Measurements from ENCODE around the gene SSU72. TPM values are rescaled to one million over a fixed set of nuclear protein-coding genes. Genes with fewer than 3 reads are reported as not detected.
"Not testable (repeated sequence)": the region's sequence is repeated elsewhere in the genome, so short reads cannot be mapped to it uniquely, and the experiment has no call there.

The SSU72 gene
- total RNA-seq, 1 experiment from 2014 or later, result 80.6 TPM

- DNase-seq (ENCODE audit: low read depth), result no peak
Measured at GRCh38 chr1:1529321-1529720, 45.3 kb downstream of the SSU72 start.

DNA sequence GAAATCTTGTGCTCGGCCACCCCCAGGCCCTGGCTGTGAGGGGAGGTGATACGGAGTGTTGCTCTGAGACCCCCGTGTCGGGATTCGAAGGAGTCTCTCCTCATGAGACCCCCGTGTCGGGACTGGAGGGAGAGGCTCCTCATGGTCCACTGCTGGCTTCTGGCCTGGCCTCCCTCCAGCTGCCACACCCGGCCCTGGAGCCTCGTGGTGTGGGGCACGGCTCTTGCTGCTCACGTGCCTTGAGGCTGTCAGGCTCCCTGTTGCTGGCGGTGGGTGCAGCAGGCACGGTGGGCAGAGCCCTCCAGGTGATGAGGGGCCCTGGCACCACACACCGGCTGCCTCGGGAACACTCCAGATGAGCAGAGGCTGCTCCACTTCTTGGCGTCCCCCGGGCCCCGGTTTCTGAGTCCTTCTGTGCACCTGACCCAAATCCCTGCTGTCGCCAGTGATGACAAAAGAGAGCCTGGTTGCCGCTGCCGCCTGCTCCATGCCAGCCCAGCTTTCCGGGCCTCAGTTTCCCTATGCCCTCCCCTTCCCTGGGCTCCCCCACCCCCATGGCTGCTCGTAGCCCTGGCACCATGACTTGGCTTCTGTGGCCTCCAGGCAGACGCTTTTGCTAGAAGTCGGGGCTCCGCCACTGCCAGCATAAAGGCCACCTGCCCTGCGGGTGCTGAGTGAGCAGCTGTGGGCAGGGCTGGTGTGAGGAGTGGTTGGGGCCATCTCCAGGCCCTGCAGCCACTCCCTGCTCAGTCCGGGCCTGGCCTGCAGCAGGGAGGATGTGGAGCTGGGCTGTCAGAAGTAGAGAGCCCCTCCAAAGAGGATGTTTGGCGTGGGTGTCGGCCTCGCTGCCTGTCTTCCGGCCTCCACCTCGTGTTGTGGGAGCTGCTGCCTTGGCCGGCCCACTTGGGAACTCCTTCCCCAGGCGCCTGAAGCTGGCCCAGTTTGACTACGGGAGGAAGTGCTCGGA is 46.1 kb downstream of the SSU72 start:
- DNase-seq (ENCODE audit: low read depth), result no peak

DNA sequence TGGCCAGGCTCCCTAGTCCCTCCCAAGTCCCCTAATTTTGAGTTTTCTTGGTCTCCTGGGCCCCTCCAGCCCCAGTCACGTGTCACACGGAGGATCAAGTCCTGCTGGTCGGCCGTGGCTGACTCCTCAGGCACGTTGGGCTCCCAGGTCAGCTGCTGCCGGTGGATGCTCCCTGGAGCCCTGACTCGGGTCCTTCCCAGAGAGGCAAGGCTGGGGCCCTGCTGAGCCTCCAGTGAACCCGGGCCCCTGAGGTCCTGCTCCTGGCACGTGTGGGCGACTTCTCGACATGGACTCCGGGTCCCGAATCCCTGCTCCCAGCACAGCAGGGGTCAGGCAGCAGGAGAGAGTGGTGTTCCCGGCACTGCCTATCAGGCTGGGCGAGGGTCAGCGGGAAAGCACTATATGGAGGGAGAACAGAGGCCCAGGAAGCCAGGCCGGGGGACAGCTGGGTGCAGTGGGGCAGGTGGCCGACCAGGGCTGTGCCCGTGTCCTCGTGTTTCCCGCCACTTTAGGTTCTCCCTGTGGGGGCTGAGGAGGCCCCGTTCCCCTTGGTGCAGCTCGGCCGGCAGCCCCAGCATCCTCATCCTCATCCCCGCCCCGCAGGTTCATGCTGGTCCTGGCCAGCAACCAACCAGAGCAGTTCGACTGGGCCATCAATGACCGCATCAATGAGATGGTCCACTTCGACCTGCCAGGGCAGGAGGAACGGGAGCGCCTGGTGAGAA is 47.4 kb downstream of the SSU72 start:
- no peak for DNase-seq (ENCODE audit: low read depth)

DNA sequence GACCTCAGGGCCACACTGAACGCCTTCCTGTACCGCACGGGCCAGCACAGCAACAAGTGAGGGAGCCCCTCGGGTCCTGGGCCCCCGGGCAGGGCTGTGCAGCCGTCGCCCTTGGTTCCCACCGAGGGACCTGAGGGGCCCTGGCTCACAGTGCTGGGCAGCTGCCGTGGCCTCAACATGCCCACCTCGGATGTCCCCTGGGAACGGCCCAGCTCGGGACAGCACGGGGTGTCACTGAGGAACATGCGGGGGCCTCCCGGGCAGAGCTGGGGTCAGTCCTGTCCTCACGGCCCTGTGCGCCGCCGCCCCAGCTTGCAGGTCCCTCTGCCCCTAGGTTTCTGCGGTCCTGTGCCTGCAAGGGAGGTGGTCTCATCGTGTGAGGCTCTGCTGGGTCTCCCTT is 48.2 kb downstream of the SSU72 start:
- DNase-seq (ENCODE audit: low read depth), result not testable (repeated sequence)

DNA sequence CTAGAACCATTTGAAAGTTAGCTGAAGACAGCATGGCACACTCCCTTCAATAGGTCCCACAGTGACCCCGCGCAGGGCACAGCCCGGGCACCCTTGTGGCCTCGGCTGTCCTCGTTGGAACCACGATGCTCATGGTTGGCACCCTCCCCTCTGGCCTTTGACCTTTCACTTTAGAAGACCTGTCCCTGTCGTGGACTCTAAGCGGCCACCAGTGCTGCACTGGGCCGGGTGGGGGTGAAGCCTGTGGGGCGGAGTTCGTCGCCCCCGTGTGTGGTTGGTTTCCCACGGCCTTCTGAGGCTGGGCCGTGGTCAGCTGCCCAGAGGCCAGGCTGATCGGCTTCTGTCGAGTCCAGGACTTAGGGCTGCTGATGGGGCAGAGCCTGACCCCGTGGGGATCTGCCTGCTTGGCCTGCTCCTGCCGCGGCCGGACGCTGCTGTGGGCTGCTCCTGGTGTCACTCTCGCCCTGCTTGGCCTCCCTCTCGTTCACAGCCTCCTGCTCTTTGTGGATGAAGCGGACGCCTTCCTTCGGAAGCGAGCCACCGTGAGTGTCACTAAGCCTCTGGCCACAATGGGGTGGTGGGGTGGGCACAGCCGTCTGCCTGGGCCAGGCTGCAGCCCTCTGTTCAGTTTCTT is 49.8 kb downstream of the SSU72 start:
- not testable (repeated sequence) for DNase-seq (ENCODE audit: low read depth)

DNA sequence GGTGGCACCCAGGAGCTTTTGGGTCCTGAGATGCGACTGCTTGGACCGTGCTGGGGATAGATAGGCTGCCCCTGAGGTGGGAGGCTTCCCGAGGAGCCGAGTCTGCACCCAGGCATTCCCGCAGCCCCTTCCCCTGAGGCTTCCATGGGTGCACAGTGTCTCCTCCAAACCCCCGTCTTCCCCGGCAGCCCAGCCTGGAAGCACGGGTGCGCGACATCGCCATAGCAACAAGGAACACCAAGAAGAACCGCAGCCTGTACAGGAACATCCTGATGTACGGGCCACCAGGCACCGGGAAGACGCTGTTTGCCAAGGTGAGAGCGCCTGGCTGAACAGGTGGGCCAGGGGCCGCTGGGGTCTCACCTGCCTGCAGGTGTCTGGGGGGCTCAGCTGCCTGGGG is 51.0 kb downstream of the SSU72 start:
- not testable (repeated sequence) for DNase-seq (ENCODE audit: low read depth)

- DNase-seq (ENCODE audit: low read depth), result not testable (repeated sequence)
Measured at GRCh38 chr1:1523226-1523625, 51.4 kb downstream of the SSU72 start.

DNA sequence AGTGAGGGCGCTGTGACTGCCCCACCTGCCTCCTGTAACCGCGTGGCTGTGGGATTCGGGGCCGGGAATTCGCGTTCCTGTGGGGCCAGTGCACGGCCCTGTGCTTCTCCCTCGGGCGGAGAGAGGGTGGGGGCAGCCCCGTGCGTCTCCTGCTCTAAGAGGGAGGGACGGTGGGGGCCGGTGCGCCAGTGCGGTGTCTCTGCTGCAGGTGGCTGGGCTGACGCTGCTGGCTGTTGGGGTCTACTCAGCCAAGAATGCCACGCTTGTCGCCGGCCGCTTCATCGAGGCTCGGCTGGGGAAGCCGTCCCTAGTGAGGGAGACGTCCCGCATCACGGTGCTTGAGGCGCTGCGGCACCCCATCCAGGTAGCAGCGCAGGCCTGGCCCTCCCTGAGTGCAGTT is 52.1 kb downstream of the SSU72 start:
- DNase-seq (ENCODE audit: low read depth), result not testable (repeated sequence)

DNA sequence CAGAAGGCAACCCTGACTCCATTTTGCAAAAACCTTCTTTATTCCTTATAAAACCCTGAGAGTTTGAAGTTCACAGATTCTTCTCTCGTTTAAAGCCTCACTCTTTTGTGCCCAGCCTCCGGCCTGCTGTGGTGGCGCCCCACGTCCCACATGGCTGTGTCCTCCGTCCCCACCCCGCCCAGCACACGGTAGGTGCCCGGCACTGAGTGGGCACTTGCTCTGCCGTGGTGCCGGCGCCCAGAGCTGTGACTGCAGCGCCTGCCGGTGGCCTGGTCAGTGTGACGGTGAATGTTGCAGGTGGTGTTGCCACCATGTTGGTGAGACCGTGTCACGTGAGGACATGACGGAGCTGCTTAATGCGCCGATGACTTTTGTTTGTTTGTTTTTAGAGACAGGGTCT is 53.3 kb downstream of the SSU72 start:
- no peak for DNase-seq (ENCODE audit: low read depth)

- not testable (repeated sequence) for DNase-seq (ENCODE audit: low read depth)
Measured at GRCh38 chr1:1519805-1520505, 54.7 kb downstream of the SSU72 start.

DNA sequence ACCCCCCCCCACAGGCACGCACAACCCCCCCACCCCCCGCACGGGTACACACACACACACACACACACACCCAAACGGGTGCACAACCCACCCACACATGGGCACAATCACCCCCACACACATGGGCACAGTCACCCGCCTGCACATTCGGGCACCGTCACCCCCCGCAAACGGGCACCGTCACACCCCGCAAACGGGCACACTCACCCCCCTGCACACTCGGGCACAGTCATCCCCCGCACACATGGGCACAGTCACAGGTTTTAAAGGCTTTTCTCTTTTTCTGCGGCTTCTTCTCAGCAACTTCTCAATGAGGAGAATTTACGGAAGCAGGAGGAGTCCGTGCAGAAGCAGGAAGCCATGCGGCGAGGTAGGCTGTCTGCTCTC is 56.0 kb downstream of the SSU72 start:
- not testable (repeated sequence) for DNase-seq (ENCODE audit: low read depth)

DNA sequence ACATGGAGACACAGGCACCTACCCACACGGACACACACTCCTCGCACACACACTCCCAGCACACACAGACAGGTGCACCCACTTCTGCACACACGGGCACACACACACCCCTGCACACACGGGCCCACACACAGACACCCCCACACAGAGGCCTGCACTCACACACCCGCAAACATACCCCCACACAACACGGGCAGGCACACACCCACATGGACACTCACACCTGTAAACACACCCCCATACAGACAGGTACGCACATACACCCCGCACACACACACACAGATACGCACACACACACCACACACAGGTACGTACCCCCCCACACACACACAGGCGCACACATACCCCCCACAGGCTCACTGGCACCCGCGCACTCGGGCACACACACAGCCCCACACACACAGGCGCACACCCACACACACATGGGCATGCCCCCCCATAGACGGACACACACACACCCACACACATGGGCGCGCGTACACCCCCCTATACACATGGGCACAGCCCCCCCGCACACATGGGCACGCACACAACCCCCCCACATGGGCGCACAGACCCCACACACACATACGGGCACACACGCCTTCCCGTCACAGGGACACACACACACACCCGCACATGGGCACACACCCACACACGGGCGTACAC is 56.6 kb downstream of the SSU72 start:
- DNase-seq (ENCODE audit: low read depth), result no peak

- DNase-seq (ENCODE audit: low read depth), result not testable (repeated sequence)
Measured at GRCh38 chr1:1516923-1517322, 57.7 kb downstream of the SSU72 start.

DNA sequence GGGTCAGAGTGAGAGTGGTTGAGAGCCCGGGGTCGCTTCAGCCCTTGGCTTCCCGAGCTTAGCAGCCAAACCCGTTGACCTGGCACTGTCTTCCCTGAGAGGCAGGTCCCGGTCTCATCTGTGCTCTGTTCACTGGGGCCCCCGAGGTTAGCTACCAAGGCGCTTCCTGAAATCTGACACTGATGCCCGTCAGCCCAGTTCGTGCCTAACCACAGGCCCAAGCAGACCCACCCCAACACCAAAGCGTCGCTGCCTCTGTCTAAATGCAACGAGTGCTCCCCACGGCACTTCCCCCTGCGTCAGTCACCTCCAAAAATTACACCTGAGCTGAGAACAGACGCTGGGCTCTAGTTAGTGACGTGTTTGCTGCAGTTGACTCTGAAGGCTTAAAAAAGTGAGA is 60.3 kb downstream of the SSU72 start:
- DNase-seq (ENCODE audit: low read depth), result not testable (repeated sequence)

DNA sequence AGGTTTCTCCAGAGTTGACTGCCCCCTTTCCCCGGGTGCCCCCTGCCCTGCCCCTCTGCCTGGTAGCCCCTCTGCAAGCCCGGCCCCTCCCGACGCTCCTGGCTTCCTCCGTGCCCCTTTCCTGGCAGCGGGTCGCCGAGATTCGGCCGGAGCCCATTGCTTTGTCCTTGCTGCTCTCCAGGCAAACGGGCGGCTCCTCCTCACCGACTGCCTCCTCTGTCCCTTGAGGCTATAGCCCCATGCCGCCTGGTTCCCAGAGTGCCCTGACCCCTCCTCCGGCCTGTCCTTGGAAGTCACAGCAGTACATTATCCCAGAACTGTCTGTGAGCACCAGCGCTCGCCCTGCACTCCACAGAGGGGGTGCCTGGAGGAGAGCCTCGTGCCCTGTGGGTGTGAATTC is 61.0 kb downstream of the SSU72 start:
- DNase-seq (ENCODE audit: low read depth), result not testable (repeated sequence)

- not testable (repeated sequence) for DNase-seq (ENCODE audit: low read depth)
Measured at GRCh38 chr1:1512425-1512824, 62.2 kb downstream of the SSU72 start.

GRCh38 chr1:1511533-1512285 is 63.0 kb downstream of the SSU72 start, which contains the start of gene ATAD3A:
Gene ATAD3A (plus strand): TSS chr1:1512162. CDS start chr1:1512269, 107 bp downstream.
- peak; percentile 97 for DNase-seq (ENCODE audit: low read depth)

GRCh38 chr1:1510912-1511532 is 63.6 kb downstream of the SSU72 start:
- peak; percentile 22 for DNase-seq (ENCODE audit: low read depth)

DNA sequence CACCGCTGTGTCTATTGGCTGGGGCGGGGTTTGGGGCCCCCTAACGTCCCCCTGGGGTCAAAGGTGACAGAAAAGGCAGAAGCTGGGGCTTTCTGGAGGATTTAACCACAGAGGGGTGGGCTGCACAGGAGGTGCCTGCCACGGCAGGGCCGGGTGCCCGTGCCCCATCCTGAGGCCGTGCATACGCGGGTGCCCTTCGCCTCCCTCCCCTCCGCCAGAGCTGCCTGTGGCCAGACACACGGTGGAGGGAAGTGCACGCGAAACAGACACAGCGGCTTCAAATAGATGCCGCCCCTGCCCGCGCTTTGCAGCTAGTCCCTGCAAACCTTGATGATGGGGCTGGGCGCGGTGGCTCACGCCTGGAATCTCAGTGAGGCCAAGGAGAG is 65.2 kb downstream of the SSU72 start:
- DNase-seq (ENCODE audit: low read depth), result not testable (repeated sequence)
